Vagina (tissue), 2 donors: Measurements from ENCODE around the gene CDH1.

Experiments
- POLR2A ChIP-seq, 2 donors: fragments of 450-650 bp; IDR thresholded peaks; one replicate each; pipeline ENCODE4 v1.6.1; 2017; ENCODE audit warnings: antibody characterized with exemption in 2 of 2, mild to moderate bottlenecking in 2 of 2, moderate library complexity in 2 of 2
- POLR2AphosphoS5 ChIP-seq, 2 donors: sonication (generic); formaldehyde crosslinking; IDR thresholded peaks; one replicate each; pipeline ENCODE4 v1.9.0; 2017; ENCODE audit warnings: antibody characterized with exemption in 2 of 2, mild to moderate bottlenecking in 2 of 2, low read depth in 1 of 2; ENCODE audit not compliant: insufficient read depth in 1 of 2
- TF ChIP-seq, protein P1 (sequence below), 3 experiments: fragments of 450-650 bp in 2 of 3; fragments of 200-600 bp in 1 of 3; sonication (generic) in 1 of 3; IDR thresholded peaks; one replicate each; pipeline ENCODE4 v1.5.1; 2017 to 2019; ENCODE audit warnings: antibody characterized with exemption in 3 of 3, mild to moderate bottlenecking in 2 of 3, moderate library complexity in 2 of 3

DNA sequence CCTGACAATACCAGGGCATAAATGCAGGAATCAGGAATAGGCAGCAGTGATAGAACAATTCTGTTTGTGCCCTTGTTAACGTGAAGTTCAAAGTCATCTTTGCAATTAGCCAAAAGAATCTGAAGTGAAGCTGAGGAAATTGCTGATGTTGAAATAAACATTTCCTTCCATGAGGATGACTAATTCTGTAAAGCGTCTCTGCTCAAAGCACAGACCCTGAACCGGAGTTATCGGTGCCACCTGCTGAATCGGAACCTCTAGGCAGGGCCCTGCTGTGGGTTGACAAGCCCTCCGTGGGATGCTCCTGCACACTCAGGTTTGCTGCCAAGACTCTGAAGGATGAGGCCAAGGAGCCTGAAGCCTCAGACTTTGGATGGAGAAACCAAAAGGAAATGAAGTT is 37.0 kb upstream of the CDH1 start:
- TF ChIP-seq, protein P1, sequence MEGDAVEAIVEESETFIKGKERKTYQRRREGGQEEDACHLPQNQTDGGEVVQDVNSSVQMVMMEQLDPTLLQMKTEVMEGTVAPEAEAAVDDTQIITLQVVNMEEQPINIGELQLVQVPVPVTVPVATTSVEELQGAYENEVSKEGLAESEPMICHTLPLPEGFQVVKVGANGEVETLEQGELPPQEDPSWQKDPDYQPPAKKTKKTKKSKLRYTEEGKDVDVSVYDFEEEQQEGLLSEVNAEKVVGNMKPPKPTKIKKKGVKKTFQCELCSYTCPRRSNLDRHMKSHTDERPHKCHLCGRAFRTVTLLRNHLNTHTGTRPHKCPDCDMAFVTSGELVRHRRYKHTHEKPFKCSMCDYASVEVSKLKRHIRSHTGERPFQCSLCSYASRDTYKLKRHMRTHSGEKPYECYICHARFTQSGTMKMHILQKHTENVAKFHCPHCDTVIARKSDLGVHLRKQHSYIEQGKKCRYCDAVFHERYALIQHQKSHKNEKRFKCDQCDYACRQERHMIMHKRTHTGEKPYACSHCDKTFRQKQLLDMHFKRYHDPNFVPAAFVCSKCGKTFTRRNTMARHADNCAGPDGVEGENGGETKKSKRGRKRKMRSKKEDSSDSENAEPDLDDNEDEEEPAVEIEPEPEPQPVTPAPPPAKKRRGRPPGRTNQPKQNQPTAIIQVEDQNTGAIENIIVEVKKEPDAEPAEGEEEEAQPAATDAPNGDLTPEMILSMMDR (IDR thresholded peaks at IDR 0.05): no peak
- TF ChIP-seq POLR2A (IDR thresholded peaks at IDR 0.05) (no peak), POLR2AphosphoS5 (IDR thresholded peaks at IDR 0.05; ENCODE audit: insufficient read depth in 1 of 2, low read depth in 1 of 2) (no peak)
